ENCODE data around the gene ZNF8.

GRCh38 chr19:58300620-58301019, 21.9 kb downstream of the ZNF8 start:
- TF ChIP-seq CTCF (IDR thresholded peaks at IDR 0.05 in 8 of 11, conservative IDR thresholded peaks at IDR 0.05 in 3 of 11) (no peak), POLR2A (IDR thresholded peaks at IDR 0.05) (no peak), POLR2AphosphoS5 (IDR thresholded peaks at IDR 0.05) (no peak)
